ENCODE measurements around the gene NUBP2.

NUBP2 gene, protein sequence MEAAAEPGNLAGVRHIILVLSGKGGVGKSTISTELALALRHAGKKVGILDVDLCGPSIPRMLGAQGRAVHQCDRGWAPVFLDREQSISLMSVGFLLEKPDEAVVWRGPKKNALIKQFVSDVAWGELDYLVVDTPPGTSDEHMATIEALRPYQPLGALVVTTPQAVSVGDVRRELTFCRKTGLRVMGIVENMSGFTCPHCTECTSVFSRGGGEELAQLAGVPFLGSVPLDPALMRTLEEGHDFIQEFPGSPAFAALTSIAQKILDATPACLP

GRCh38 chr16:1782408-1783264 is at the start of gene NUBP2, which contains the start of gene SPSB3:
NUBP2 (plus strand) TSS chr16:1782960; CDS start chr16:1783021, 61 bp downstream.
SPSB3 (minus strand) TSS chr16:1782571; CDS start chr16:1781483, 1,088 bp downstream.
- DNase-seq (ENCODE audit: low spot score), result peak; percentile 100
- peak within 1 kb of the TSS; percentile 92 for H3K4me3 Mint-ChIP-seq
- H3K9me3 Mint-ChIP-seq, result no peaks in the 10 kb centered on the region
- H3K4me1 Mint-ChIP-seq (ENCODE audit: low read depth), result peaks cover 4% of the 10 kb centered on the region
- no peaks in the 10 kb centered on the region for H3K27me3 Mint-ChIP-seq (ENCODE audit: low read depth)
- H3K27ac Mint-ChIP-seq, result peak within 1 kb of the TSS; percentile 89
- H3K36me3 Mint-ChIP-seq (ENCODE audit: low read depth), result peaks cover 7% of the 10 kb centered on the region

DNA sequence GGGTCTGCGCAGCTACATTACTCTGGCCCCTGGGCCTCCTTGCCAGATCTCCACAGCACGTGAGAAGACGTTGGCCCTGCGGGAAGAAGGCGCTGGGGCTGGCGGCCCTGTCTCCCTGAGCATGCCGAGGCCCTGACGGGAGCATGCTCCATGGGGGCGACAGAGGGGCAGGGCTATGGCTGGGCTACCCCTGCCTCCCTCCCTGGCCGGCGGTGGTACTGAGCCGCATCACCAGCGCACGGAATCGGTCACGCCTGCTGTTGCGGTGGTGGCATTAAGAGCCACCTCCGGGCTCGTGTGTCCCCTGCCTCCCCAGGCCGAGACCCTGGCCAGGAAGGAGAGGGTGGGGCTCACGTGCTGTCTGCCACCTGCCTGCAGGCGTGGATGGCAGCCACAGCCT is 48.6 kb upstream of the NUBP2 start:
- no peaks in the 10 kb centered on the region for H3K36me3 Mint-ChIP-seq (ENCODE audit: low read depth)
- H3K27ac Mint-ChIP-seq, result no peak overlapping the region
- no peaks in the 10 kb centered on the region for H3K4me1 Mint-ChIP-seq (ENCODE audit: low read depth)
- no peaks in the 10 kb centered on the region for H3K9me3 Mint-ChIP-seq
- H3K27me3 Mint-ChIP-seq (ENCODE audit: low read depth), result no peaks in the 10 kb centered on the region
- no peak overlapping the region for H3K4me3 Mint-ChIP-seq
- DNase-seq (ENCODE audit: low spot score), result no peak

DNA sequence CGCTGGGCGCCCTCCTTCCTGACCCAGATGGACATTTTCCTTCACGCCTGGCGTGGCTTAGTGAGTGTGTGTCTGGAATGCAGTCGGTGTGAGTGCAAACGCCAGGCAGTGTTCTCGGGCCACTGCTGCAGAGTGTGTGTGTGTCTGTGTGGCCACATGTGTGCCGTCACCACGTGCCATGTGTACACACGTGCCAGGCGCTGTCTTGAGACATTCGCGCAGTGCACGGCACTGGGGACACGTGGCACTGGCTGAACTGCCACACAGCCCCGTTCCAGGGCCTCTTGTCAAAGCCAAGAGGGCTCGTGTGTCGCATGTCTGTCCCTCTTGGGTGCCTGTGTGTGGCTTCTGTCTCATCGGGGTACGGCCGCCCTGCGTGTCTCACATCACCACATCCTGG is 47.9 kb upstream of the NUBP2 start:
- Mint-ChIP-seq H3K27ac (no peak overlapping the region), H3K36me3 (ENCODE audit: low read depth) (no peaks in the 10 kb centered on the region), H3K4me1 (ENCODE audit: low read depth) (no peaks in the 10 kb centered on the region), H3K4me3 (no peak overlapping the region), H3K27me3 (ENCODE audit: low read depth) (no peaks in the 10 kb centered on the region), H3K9me3 (no peaks in the 10 kb centered on the region)
- no peak for DNase-seq (ENCODE audit: low spot score)

- Mint-ChIP-seq H3K4me1 (ENCODE audit: low read depth) (no peaks in the 10 kb centered on the region), H3K36me3 (ENCODE audit: low read depth) (peaks cover 3% of the 10 kb centered on the region), H3K9me3 (no peaks in the 10 kb centered on the region), H3K27me3 (ENCODE audit: low read depth) (no peaks in the 10 kb centered on the region), H3K4me3 (no peak overlapping the region), H3K27ac (no peak overlapping the region)
- no peak for DNase-seq (ENCODE audit: low spot score)
Observed at GRCh38 chr16:1740234-1740633, 42.5 kb upstream of the NUBP2 start.

- Mint-ChIP-seq H3K36me3 (ENCODE audit: low read depth) (peaks cover 3% of the 10 kb centered on the region), H3K9me3 (no peaks in the 10 kb centered on the region), H3K27me3 (ENCODE audit: low read depth) (no peaks in the 10 kb centered on the region), H3K4me1 (ENCODE audit: low read depth) (no peaks in the 10 kb centered on the region), H3K27ac (no peak overlapping the region), H3K4me3 (no peak overlapping the region)
- DNase-seq (ENCODE audit: low spot score), result no peak
Observed at GRCh38 chr16:1740781-1741490, 41.8 kb upstream of the NUBP2 start.

DNA sequence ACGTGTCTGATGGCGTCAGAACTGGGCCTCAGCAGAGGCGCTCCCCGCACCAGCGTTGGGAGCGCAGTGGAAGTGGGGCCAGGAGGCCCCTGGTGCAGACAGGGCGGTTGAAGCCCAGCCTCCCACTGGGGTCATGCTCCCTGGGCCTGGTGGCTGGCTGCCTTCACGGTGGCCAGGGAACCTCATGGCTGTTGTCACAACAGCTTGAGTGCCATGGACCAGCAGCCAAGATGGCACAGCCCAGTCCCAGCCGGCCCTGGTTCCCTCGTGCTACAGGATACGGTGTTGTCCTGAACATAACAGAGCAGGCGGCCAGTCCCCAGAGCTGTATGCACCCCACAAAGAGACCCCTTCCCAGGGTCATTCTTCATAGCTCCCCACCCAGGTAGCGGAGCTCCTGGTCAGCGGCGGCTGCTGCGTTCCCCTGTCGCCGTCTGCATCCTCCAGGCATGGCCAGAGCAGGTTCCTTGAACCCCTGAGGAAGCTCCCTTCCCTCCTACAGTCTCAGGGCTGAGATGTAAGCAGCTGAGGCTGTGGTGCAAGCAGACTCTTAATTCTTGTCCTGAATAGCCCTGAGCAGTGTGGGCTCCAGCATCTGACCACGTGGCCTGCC is 41.1 kb upstream of the NUBP2 start:
- Mint-ChIP-seq H3K27me3 (ENCODE audit: low read depth) (no peaks in the 10 kb centered on the region), H3K27ac (no peak overlapping the region), H3K36me3 (ENCODE audit: low read depth) (peaks cover 3% of the 10 kb centered on the region), H3K9me3 (no peaks in the 10 kb centered on the region), H3K4me3 (no peak overlapping the region), H3K4me1 (ENCODE audit: low read depth) (no peaks in the 10 kb centered on the region)
- DNase-seq (ENCODE audit: low spot score), result no peak

DNA sequence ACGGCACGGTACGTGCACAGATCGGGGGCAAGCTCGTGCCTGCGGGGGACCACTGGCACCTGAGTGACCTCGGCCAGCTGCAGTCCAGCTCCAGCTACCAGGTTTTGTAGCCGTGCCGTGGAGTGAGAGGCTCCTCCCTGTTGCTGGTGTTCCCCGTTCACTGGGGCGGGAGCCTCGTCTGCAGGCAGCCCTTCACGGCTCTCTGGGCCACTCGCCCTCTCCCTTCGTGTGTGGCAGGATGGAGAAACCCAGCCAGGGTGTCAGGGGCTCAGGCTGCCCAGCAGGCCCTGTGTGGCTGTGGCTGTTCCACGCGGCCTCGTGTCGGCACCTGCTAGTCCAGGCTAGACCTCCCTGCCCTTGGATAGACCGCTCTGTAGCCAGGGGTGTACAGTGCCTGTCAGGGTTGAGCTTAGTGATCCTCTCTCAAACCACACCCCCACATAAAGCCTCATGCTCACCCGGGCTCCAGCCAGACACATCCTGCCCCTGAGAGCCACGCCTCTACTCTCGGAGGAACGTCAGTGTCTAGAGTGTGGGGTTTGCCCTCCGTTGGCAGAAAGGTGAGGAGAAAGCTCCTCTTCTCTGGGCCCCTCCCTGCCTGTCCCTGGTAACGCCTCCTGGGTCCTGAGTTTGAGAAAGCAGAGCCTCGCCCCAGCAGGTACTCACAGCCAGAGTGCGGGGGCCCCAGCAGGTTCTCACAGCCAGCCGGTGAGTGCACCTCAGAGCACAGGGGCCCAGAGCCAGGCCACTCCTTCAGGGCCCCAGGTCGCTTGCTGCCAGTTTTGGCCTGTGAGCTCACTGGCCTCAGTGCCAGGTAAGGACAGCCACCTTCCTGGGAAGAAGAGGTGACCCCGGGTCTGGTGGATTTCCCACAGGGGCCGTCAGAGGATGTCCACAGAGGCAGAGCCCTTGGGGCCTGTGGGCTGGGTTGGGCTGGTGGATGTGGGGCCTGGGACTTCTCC is 39.1 kb upstream of the NUBP2 start:
- Mint-ChIP-seq H3K9me3 (no peaks in the 10 kb centered on the region), H3K27me3 (ENCODE audit: low read depth) (no peaks in the 10 kb centered on the region), H3K27ac (no peak overlapping the region), H3K4me1 (ENCODE audit: low read depth) (no peaks in the 10 kb centered on the region), H3K4me3 (no peak overlapping the region), H3K36me3 (ENCODE audit: low read depth) (peaks cover 5% of the 10 kb centered on the region)
- no peak for DNase-seq (ENCODE audit: low spot score)

DNA sequence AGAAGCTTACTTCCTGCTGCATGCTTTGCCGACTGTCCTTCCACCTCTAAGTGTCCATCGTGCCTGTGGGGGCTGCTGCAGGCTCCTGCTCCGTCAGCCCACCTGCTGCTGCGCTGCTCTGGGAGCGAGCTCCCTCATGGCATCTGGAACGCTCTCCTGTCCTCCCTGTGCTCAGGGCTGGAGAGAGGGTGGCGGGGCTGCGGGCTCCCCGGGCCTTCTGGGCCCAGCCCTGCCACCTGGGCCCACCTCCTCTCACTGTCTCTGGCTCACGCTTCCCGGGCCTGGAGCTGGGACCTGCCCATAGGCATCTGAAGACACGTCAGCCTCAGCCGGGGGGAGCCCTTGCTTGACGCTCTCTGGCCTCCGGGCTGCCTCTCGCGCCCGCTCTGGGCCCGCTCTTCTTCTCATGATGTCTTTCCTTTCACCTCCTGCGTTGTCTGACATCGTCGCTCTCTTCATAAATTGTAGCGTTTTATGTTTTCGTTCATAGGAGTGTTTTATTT is 38.4 kb upstream of the NUBP2 start:
- no peaks in the 10 kb centered on the region for H3K9me3 Mint-ChIP-seq
- H3K27ac Mint-ChIP-seq, result no peak overlapping the region
- no peak for DNase-seq (ENCODE audit: low spot score)
- H3K4me1 Mint-ChIP-seq (ENCODE audit: low read depth), result no peaks in the 10 kb centered on the region
- no peak overlapping the region for H3K4me3 Mint-ChIP-seq
- peaks cover 5% of the 10 kb centered on the region for H3K36me3 Mint-ChIP-seq (ENCODE audit: low read depth)
- no peaks in the 10 kb centered on the region for H3K27me3 Mint-ChIP-seq (ENCODE audit: low read depth)

DNA sequence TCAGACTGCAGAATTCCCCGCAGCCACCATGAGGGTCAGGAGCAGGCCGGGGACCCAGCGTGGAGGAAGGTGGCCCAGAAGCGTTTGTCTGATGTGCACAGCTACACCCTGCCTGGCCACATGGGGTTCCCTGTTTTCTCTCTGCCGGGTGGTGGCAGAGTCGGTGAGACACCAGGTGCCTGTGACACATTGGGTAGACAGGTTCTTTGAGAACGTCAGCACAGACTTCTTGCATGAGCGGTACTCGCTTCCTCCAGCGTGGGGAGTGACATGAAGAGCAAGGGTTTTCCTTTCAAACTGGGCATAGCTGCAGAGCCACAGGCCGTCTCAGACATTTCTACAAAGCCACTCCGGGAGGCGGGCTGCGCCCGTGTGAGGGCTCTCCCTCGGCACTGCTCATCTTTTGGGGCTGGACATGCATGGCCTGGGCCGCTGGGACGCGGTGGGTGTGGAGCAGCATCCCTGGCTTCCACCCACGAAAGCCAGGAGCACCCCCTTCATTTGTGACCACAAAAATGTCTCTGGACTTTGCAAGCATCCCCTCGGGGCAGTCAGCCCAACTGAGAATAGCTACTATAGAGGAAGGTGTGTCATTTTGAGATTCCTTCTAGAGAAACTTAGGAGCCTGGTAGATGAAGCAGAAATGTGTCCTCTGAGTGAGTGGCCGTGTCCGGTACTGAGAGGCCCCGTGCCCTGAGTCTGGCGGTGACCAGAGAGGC is 37.4 kb upstream of the NUBP2 start:
- H3K27me3 Mint-ChIP-seq (ENCODE audit: low read depth), result no peaks in the 10 kb centered on the region
- no peak overlapping the region for H3K4me3 Mint-ChIP-seq
- H3K36me3 Mint-ChIP-seq (ENCODE audit: low read depth), result peaks cover 5% of the 10 kb centered on the region
- no peaks in the 10 kb centered on the region for H3K4me1 Mint-ChIP-seq (ENCODE audit: low read depth)
- DNase-seq (ENCODE audit: low spot score), result no peak
- H3K27ac Mint-ChIP-seq, result no peak overlapping the region
- no peaks in the 10 kb centered on the region for H3K9me3 Mint-ChIP-seq

DNA sequence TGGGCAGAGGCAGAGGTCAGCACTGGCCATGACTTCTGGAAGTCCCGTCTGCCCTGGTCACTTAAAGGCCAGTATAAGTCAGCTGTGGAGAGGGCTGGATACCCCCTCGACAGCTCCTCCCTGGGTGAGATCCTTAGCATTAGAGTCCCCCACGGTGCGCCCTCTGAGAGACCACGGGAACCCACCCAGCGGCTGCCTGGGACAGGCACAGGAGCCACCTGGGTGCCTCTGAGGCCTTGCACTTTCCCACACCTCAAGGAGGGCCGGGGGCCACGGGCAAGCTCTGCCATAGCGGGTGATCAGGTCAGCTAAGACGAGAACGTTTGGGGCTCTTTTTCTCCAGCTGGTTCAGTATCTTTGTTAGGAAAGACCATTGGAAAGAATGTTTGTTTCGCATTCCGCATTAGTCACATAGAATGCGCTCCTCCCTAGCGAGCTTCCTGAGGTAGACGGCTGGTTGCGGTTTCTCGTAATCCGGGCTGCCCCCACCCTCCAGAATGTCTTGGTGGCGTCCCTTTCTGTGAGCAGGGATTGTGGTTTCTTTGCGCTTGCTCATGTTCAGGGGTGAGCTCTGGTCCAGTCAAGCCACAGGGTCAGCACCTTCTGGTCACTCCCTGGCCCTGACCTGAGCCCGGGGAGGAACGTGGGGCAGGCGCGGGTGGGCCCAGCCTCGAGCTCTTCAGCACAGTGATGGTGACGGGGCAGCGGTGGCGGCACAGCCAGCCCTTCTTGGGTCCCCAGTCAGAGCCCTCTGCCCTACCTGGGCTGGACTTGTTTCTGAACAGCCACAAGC is 36.7 kb upstream of the NUBP2 start:
- Mint-ChIP-seq H3K27me3 (ENCODE audit: low read depth) (no peaks in the 10 kb centered on the region), H3K4me1 (ENCODE audit: low read depth) (no peaks in the 10 kb centered on the region), H3K4me3 (no peak overlapping the region), H3K27ac (no peak overlapping the region), H3K36me3 (ENCODE audit: low read depth) (peaks cover 5% of the 10 kb centered on the region), H3K9me3 (no peaks in the 10 kb centered on the region)
- no peak for DNase-seq (ENCODE audit: low spot score)

GRCh38 chr16:1746693-1747195 is 36.0 kb upstream of the NUBP2 start:
- Mint-ChIP-seq H3K4me1 (ENCODE audit: low read depth) (no peaks in the 10 kb centered on the region), H3K36me3 (ENCODE audit: low read depth) (peaks cover 4% of the 10 kb centered on the region), H3K27ac (no peak overlapping the region), H3K9me3 (no peaks in the 10 kb centered on the region), H3K27me3 (ENCODE audit: low read depth) (no peaks in the 10 kb centered on the region), H3K4me3 (no peak overlapping the region)
- DNase-seq (ENCODE audit: low spot score), result no peak

- Mint-ChIP-seq H3K27me3 (ENCODE audit: low read depth) (no peaks in the 10 kb centered on the region), H3K9me3 (no peaks in the 10 kb centered on the region), H3K4me1 (ENCODE audit: low read depth) (no peaks in the 10 kb centered on the region), H3K4me3 (no peak overlapping the region), H3K27ac (no peak overlapping the region), H3K36me3 (ENCODE audit: low read depth) (peaks cover 8% of the 10 kb centered on the region)
- DNase-seq (ENCODE audit: low spot score), result no peak
Observed at GRCh38 chr16:1747934-1748333, 34.8 kb upstream of the NUBP2 start.

Measured in T-helper 2 cell treated with Interferon-gamma antibody and Interleukin-4, amounts not matched to agents 5 μg/mL and 100 μg/mL, for 36 hours (primary cell).